Panc1 (cell line): ENCODE results near the gene LCOR. TPM values are rescaled to one million over a fixed set of nuclear protein-coding genes. Genes with fewer than 3 reads are reported as not detected.

Experiments used
- ATAC-seq: fragments of 200-7000 bp; cut with Tn5 transposase; 2 replicates; pipeline ENCODE4 v1.9.1; 2020; ENCODE audit warnings: mild to moderate bottlenecking, moderate library complexity
- BruUV-seq: library from RNA; stranded (reverse); fragments of 400-500 nt; replicated peaks from 2 replicates; lab custom pipeline; 2021; lab: Mats Ljungman, UMichigan
- CTCF ChIA-PET: fragments of 300-600 bp; sonication (Branson Sonifier 250); formaldehyde crosslinking; loops from one replicate; lab custom pipeline; 2022; ENCODE audit warnings: antibody characterized with exemption; lab: Charles Lee
- POLR2A ChIA-PET: fragments of 300-600 bp; sonication (Branson Sonifier 250); formaldehyde crosslinking; loops from one replicate; lab custom pipeline; 2022; ENCODE audit warnings: antibody characterized with exemption; lab: Charles Lee
- DNase-seq: peaks from one replicate; pipeline ENCODE4 v3.0.0-alpha.2; 2010; ENCODE audit warnings: low read depth, low spot score
- H3K27ac ChIP-seq: 2 replicates; pipeline ENCODE4 v1.5.1; 2011; ENCODE audit warnings: mild to moderate bottlenecking, low read length, inconsistent platforms
- H3K27me3 ChIP-seq: fragments of 200-500 bp; sonication (Bioruptor generic); 2 replicates; pipeline ENCODE4 v1.6.0; 2014; ENCODE audit warnings: low read length, inconsistent platforms; ENCODE audit not compliant: control insufficient read depth, insufficient read depth
- H3K36me3 ChIP-seq: fragments of 200-500 bp; sonication (Bioruptor generic); 2 replicates; pipeline ENCODE4 v1.5.1; 2014; ENCODE audit warnings: inconsistent platforms, mild to moderate bottlenecking, low read length, moderate library complexity; ENCODE audit not compliant: control insufficient read depth, insufficient read depth
- H3K4me1 ChIP-seq: 2 replicates; pipeline ENCODE4 v1.5.1; 2011; ENCODE audit warnings: inconsistent platforms, mild to moderate bottlenecking, low read length, moderate library complexity; ENCODE audit not compliant: control insufficient read depth, insufficient read depth
- H3K4me3 ChIP-seq, 2 experiments: 2 replicates each; pipeline ENCODE4 v1.5.1; 2011 to 2012; ENCODE audit warnings: low read depth in 2 of 2, low read length in 2 of 2, mild to moderate bottlenecking in 2 of 2, inconsistent platforms in 1 of 2, moderate library complexity in 1 of 2
- H3K9me3 ChIP-seq: fragments of 200-500 bp; sonication (Bioruptor generic); 2 replicates; pipeline ENCODE4 v1.5.1; 2014; ENCODE audit warnings: low read depth, mild to moderate bottlenecking, inconsistent platforms, low read length, moderate library complexity; ENCODE audit not compliant: control insufficient read depth, insufficient read depth
- CTCF ChIP-seq: fragments of 450-650 bp; IDR thresholded peaks from 2 replicates; pipeline ENCODE4 v1.5.1; 2017; ENCODE audit warnings: mild to moderate bottlenecking
- POLR2AphosphoS5 ChIP-seq: IDR thresholded peaks from 2 replicates; pipeline ENCODE4 v1.6.1; 2012; ENCODE audit warnings: mild to moderate bottlenecking, low read depth, low read length, moderate library complexity
- REST ChIP-seq, 2 experiments: IDR thresholded peaks; 2 replicates each; pipeline ENCODE4 v1.6.1; 2011 to 2012; ENCODE audit warnings: low read depth in 2 of 2, control low read depth in 1 of 2, low read length in 1 of 2, mild to moderate bottlenecking in 1 of 2, moderate library complexity in 1 of 2; ENCODE audit not compliant: insufficient read depth in 1 of 2
- SIN3A ChIP-seq: IDR thresholded peaks from 2 replicates; pipeline ENCODE4 v1.6.1; 2012; ENCODE audit warnings: low read depth, mild to moderate bottlenecking, low read length, moderate library complexity, borderline replicate concordance; ENCODE audit not compliant: insufficient read depth
- TCF7L2 ChIP-seq: IDR thresholded peaks from 2 replicates; pipeline ENCODE4 v1.6.1; 2011; ENCODE audit warnings: mild to moderate bottlenecking, low read depth, low read length, inconsistent platforms
- in situ Hi-C: cut with HindIII; loops from 2 replicates; pipeline ENCODE4 v1.10.0; 2016; ENCODE audit warnings: low sequenced_read_pairs, low pct_unique_long_range_greater_than_20kb
- intact Hi-C: fragments of 100-400 bp; cut with micrococcal nuclease; formaldehyde crosslinking; loops from one replicate; pipeline ENCODE4 v1.10.0; 2022; ENCODE audit not compliant: unreplicated experiment
- total RNA-seq: library from RNA; stranded (reverse); gene quantifications from one replicate; pipeline ENCODE4 v1.2.1, GENCODE V29; 2021; ENCODE audit not compliant: unreplicated experiment

LCOR gene
- total RNA-seq, 1 experiment from 2014 or later = 58.0 TPM

GRCh38 chr10:96973809-96974747 lies 142.0 kb downstream of the LCOR start:
- Histone ChIP-seq H3K27me3 (no peaks in the 10 kb centered on the region), H3K9me3 (no peaks in the 10 kb centered on the region), H3K36me3 (no peaks in the 10 kb centered on the region), H3K4me1 (no peaks in the 10 kb centered on the region), H3K27ac (no peak overlapping the region), H3K4me3 (no peak overlapping the region)
- no peak for ATAC-seq
- BruUV-seq = no TSS peak
- ChIA-PET CTCF (no interaction called here), POLR2A (interaction anchor here (0.6 kb wide), 1 partner anchor 19 kb away, joined by 3 read pairs; no protein-coding TSS in a partner anchor)
- TF ChIP-seq TCF7L2 (no peak), REST (IDR thresholded peaks at IDR 0.05; ENCODE audit: insufficient read depth in 1 of 2, low read depth in 2 of 2, low read length in 1 of 2) (no peak), SIN3A (no peak)
- no peak for DNase-seq
- intact Hi-C loops (no loop called here), in situ Hi-C loops (no loop called here)

GRCh38 chr10:96975136-96975535 lies 143.0 kb downstream of the LCOR start:
- Histone ChIP-seq H3K27ac (no peak overlapping the region), H3K27me3 (no peaks in the 10 kb centered on the region), H3K4me3 (no peak overlapping the region), H3K36me3 (no peaks in the 10 kb centered on the region), H3K4me1 (no peaks in the 10 kb centered on the region), H3K9me3 (no peaks in the 10 kb centered on the region)
- no peak for DNase-seq
- BruUV-seq = no TSS peak
- ChIA-PET CTCF (no interaction called here), POLR2A (no interaction called here)
- intact Hi-C loops = no loop called here
- in situ Hi-C loops = no loop called here
- no peak for TF ChIP-seq POLR2AphosphoS5
- no peak for TF ChIP-seq REST (IDR thresholded peaks at IDR 0.05; ENCODE audit: insufficient read depth in 1 of 2, low read depth in 2 of 2, low read length in 1 of 2)
- no peak for TF ChIP-seq CTCF
- no peak for TF ChIP-seq TCF7L2
- TF ChIP-seq SIN3A = no peak
- ATAC-seq = no peak
